ENCODE data around the gene TKT. TPM values are rescaled to one million over a fixed set of nuclear protein-coding genes. Genes with fewer than 3 reads are reported as not detected.
"Not testable (repeated sequence)": the region's sequence is repeated elsewhere in the genome, so short reads cannot be mapped to it uniquely, and the experiment has no call there.

Gene TKT
- total RNA-seq, 1 donor from 2014 or later, result 423 TPM

- DNase-seq (ENCODE audit: extremely low spot score in 2 of 2), result no peak
- Histone ChIP-seq H3K9me3 (no peaks in the 10 kb centered on the region), H3K36me3 (no peaks in the 10 kb centered on the region), H3K27me3 (no peaks in the 10 kb centered on the region), H3K4me1 (peaks cover 31% of the 10 kb centered on the region), H3K27ac (no peak overlapping the region), H3K4me3 (no peak overlapping the region)
- intact Hi-C loops (cut with DNase I), result no loop called here
- TF ChIP-seq POLR2AphosphoS5 (IDR thresholded peaks at IDR 0.05; ENCODE audit: insufficient read depth in 1 of 2, low read depth in 1 of 2) (no peak), POLR2A (IDR thresholded peaks at IDR 0.05) (no peak)
- TF ChIP-seq, protein P1, sequence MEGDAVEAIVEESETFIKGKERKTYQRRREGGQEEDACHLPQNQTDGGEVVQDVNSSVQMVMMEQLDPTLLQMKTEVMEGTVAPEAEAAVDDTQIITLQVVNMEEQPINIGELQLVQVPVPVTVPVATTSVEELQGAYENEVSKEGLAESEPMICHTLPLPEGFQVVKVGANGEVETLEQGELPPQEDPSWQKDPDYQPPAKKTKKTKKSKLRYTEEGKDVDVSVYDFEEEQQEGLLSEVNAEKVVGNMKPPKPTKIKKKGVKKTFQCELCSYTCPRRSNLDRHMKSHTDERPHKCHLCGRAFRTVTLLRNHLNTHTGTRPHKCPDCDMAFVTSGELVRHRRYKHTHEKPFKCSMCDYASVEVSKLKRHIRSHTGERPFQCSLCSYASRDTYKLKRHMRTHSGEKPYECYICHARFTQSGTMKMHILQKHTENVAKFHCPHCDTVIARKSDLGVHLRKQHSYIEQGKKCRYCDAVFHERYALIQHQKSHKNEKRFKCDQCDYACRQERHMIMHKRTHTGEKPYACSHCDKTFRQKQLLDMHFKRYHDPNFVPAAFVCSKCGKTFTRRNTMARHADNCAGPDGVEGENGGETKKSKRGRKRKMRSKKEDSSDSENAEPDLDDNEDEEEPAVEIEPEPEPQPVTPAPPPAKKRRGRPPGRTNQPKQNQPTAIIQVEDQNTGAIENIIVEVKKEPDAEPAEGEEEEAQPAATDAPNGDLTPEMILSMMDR (IDR thresholded peaks at IDR 0.05), result no peak
These were observed 1.6 kb upstream of the TKT start for GRCh38 chr3:53257465-53257864.

DNA sequence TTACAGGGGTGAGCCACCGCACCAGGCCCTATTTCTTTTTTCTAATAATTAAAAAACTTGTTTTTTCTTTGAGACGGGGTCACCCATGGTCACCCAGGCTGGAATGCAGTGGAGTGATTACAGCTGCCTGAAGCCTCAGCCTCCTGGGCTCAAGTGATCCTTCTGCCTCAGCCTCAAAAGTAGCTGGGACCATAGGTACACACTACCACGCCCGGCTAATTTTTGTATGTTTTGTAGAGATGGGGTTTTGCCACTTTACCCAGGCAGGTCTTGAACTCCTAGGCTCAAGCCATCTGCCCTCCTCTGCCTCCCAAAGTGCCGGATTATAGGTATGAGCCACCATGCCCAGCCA, 858 bp upstream of the TKT start:
- no peak for DNase-seq (ENCODE audit: extremely low spot score in 2 of 2)
- no peak for TF ChIP-seq POLR2AphosphoS5 (IDR thresholded peaks at IDR 0.05; ENCODE audit: insufficient read depth in 1 of 2, low read depth in 1 of 2)
- no peak overlapping the region for H3K4me3 ChIP-seq
- no peaks in the 10 kb centered on the region for H3K9me3 ChIP-seq
- intact Hi-C loops (cut with DNase I), result no loop called here
- no peaks in the 10 kb centered on the region for H3K36me3 ChIP-seq
- no peak overlapping the region for H3K27ac ChIP-seq
- peaks cover 36% of the 10 kb centered on the region for H3K4me1 ChIP-seq
- H3K27me3 ChIP-seq, result no peaks in the 10 kb centered on the region

DNA sequence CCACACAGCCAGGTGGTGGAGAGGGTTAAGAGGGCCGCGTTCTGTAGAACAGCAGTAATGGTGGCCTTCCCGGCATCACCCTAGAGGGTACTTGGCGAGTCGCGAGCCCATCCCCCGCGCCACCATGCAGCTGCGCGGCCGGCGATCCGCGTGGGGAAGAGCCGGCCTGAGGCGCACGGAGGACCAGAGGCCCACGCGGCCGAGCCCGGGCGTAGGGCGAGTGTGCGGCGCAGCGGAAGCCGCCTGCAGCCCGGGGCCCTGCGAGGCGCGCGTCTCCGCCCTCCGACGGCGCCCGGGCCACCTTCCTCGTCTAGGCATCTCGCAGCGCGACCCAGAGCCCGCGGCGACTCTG, 423 bp downstream of the TKT start:
- Histone ChIP-seq H3K27ac (peak overlapping the region; percentile 79), H3K4me3 (peak overlapping the region; percentile 86 to 96), H3K9me3 (no peaks in the 10 kb centered on the region), H3K27me3 (no peaks in the 10 kb centered on the region), H3K4me1 (peaks cover 43% of the 10 kb centered on the region), H3K36me3 (no peaks in the 10 kb centered on the region)
- intact Hi-C loops (cut with DNase I), result no loop called here
- DNase-seq (ENCODE audit: extremely low spot score in 2 of 2), result no peak
- TF ChIP-seq, protein P1 (IDR thresholded peaks at IDR 0.05), result no peak

- no peaks in the 10 kb centered on the region for H3K36me3 ChIP-seq
- H3K9me3 ChIP-seq, result no peaks in the 10 kb centered on the region
- no peaks in the 10 kb centered on the region for H3K27me3 ChIP-seq
- no peak for DNase-seq (ENCODE audit: extremely low spot score in 2 of 2)
- H3K4me1 ChIP-seq, result peaks cover 49% of the 10 kb centered on the region
- TF ChIP-seq POLR2AphosphoS5 (IDR thresholded peaks at IDR 0.05; ENCODE audit: insufficient read depth in 1 of 2, low read depth in 1 of 2) (peak in 1 of 2 donors; percentile 54), POLR2A (IDR thresholded peaks at IDR 0.05) (no peak)
- TF ChIP-seq, protein P1 (IDR thresholded peaks at IDR 0.05), result no peak
- peak overlapping the region; percentile 86 to 96 for H3K4me3 ChIP-seq
- intact Hi-C loops (cut with DNase I), result no loop called here
- H3K27ac ChIP-seq, result peak overlapping the region; percentile 79
These were observed 1.1 kb downstream of the TKT start for GRCh38 chr3:53254509-53255422.

GRCh38 chr3:53253707-53254508, 1.9 kb downstream of the TKT start:
- TF ChIP-seq POLR2AphosphoS5 (IDR thresholded peaks at IDR 0.05; ENCODE audit: insufficient read depth in 1 of 2, low read depth in 1 of 2) (no peak), POLR2A (IDR thresholded peaks at IDR 0.05) (no peak)
- TF ChIP-seq, protein P1 (IDR thresholded peaks at IDR 0.05), result no peak
- Histone ChIP-seq H3K27me3 (no peaks in the 10 kb centered on the region), H3K4me1 (peaks cover 56% of the 10 kb centered on the region), H3K36me3 (no peaks in the 10 kb centered on the region), H3K4me3 (peak overlapping the region; percentile 86 to 96), H3K9me3 (no peaks in the 10 kb centered on the region), H3K27ac (peak overlapping the region; percentile 79)
- intact Hi-C loops (cut with DNase I), result no loop called here
- DNase-seq (ENCODE audit: extremely low spot score in 2 of 2), result no peak

DNA sequence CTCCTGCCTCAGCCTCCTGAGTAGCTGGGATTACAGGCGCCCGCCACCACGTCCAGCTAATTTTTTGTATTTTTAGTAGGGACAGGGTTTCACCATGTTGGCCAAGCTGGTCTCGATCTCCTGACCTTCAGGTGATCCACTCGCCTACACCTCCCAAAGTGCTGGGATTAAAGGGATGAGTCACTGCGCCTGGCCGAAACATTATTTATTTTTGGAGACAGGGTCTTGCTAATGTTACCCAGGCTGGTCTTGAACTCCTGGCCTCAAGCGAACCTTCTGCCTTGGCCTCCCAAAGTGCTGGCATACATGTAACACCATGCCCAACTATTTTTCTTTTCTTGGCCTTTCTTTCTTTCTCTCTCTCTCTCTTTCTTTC, 2.9 kb downstream of the TKT start:
- H3K27me3 ChIP-seq; H3K27ac ChIP-seq; H3K9me3 ChIP-seq; intact Hi-C loops (cut with DNase I); DNase-seq (ENCODE audit: extremely low spot score in 2 of 2); H3K4me3 ChIP-seq; H3K36me3 ChIP-seq: not testable (repeated sequence)
- H3K4me1 ChIP-seq, result peaks cover 62% of the 10 kb centered on the region

All from vagina (tissue), 2 donors.